ENCODE data around the gene RGS10.

RGS10 gene

GRCh38 chr10:119481781-119482426, 60.6 kb downstream of the RGS10 start:
- Histone ChIP-seq H3K36me3 (ENCODE audit: insufficient read depth, low read length) (no peaks in the 10 kb centered on the region), H3K27ac (ENCODE audit: low read length) (no peak overlapping the region; the same call in 1 of the 2 replicates), H3K9me3 (ENCODE audit: insufficient read depth, low read length, severe bottlenecking) (no peaks in the 10 kb centered on the region), H4K20me1 (ENCODE audit: insufficient read depth, low read length) (no peaks in the 10 kb centered on the region), H3K9ac (ENCODE audit: low read depth, low read length) (no peak overlapping the region), H2AFZ (ENCODE audit: low read depth, low read length) (no peak overlapping the region), H3K4me2 (ENCODE audit: insufficient read depth, low read length) (no peak overlapping the region), H3K27me3 (ENCODE audit: insufficient read depth, low read length, poor library complexity) (no peaks in the 10 kb centered on the region), H3K4me1 (ENCODE audit: insufficient read depth, low read length) (peaks cover 35% of the 10 kb centered on the region), H3K79me2 (ENCODE audit: insufficient read depth, low read length) (no peaks in the 10 kb centered on the region), H3K4me3 (ENCODE audit: low read depth in 1 of 2, low read length in 2 of 2) (no peak overlapping the region)
- TF ChIP-seq CTCF (IDR thresholded peaks at IDR 0.05; ENCODE audit: borderline replicate concordance, extremely low read depth, low read length, poor library complexity, severe bottlenecking), result no peak
- TF ChIP-seq EZH2 (IDR thresholded peaks at IDR 0.05; ENCODE audit: borderline replicate concordance, low read depth, low read length, severe bottlenecking), result no peak
- DNase-seq (no peak), ATAC-seq (ENCODE audit: insufficient read depth, low read depth) (no peak)

GRCh38 chr10:119480667-119481066, 61.9 kb downstream of the RGS10 start:
- ATAC-seq (ENCODE audit: insufficient read depth, low read depth) (no peak), DNase-seq (no peak)
- Histone ChIP-seq H3K4me3 (ENCODE audit: low read depth in 1 of 2, low read length in 2 of 2) (no peak overlapping the region), H3K79me2 (ENCODE audit: insufficient read depth, low read length) (no peaks in the 10 kb centered on the region), H4K20me1 (ENCODE audit: insufficient read depth, low read length) (no peaks in the 10 kb centered on the region), H2AFZ (ENCODE audit: low read depth, low read length) (no peak overlapping the region), H3K27ac (ENCODE audit: low read length) (peak overlapping the region; percentile 40; the same call in 1 of the 2 replicates), H3K9me3 (ENCODE audit: insufficient read depth, low read length, severe bottlenecking) (no peaks in the 10 kb centered on the region), H3K4me1 (ENCODE audit: insufficient read depth, low read length) (peaks cover 37% of the 10 kb centered on the region), H3K4me2 (ENCODE audit: insufficient read depth, low read length) (no peak overlapping the region), H3K27me3 (ENCODE audit: insufficient read depth, low read length, poor library complexity) (no peaks in the 10 kb centered on the region), H3K9ac (ENCODE audit: low read depth, low read length) (no peak overlapping the region), H3K36me3 (ENCODE audit: insufficient read depth, low read length) (no peaks in the 10 kb centered on the region)
- no peak for TF ChIP-seq CTCF (IDR thresholded peaks at IDR 0.05; ENCODE audit: borderline replicate concordance, extremely low read depth, low read length, poor library complexity, severe bottlenecking)

GRCh38 chr10:119479532-119479931, 63.0 kb downstream of the RGS10 start:
- peaks cover 37% of the 10 kb centered on the region for H3K4me1 ChIP-seq (ENCODE audit: insufficient read depth, low read length)
- peak overlapping the region; percentile 91 for H3K27ac ChIP-seq (ENCODE audit: low read length)
- H3K79me2 ChIP-seq (ENCODE audit: insufficient read depth, low read length), result no peaks in the 10 kb centered on the region
- H2AFZ ChIP-seq (ENCODE audit: low read depth, low read length), result peak overlapping the region; percentile 66
- H3K36me3 ChIP-seq (ENCODE audit: insufficient read depth, low read length), result no peaks in the 10 kb centered on the region
- ATAC-seq (ENCODE audit: insufficient read depth, low read depth), result 0 out of 3 replicates have a peak, but pooled peaks have one; percentile 1
- H3K27me3 ChIP-seq (ENCODE audit: insufficient read depth, low read length, poor library complexity), result no peaks in the 10 kb centered on the region
- DNase-seq, result peak; percentile 27
- H4K20me1 ChIP-seq (ENCODE audit: insufficient read depth, low read length), result no peaks in the 10 kb centered on the region
- H3K4me2 ChIP-seq (ENCODE audit: insufficient read depth, low read length), result peak overlapping the region; percentile 59
- H3K4me3 ChIP-seq (ENCODE audit: low read depth in 1 of 2, low read length in 2 of 2), result peak overlapping the region in 1 of 2 experiments; percentile 48; a peak in 2 of 4 replicates
- H3K9me3 ChIP-seq (ENCODE audit: insufficient read depth, low read length, severe bottlenecking), result no peaks in the 10 kb centered on the region
- peak overlapping the region; percentile 47 for H3K9ac ChIP-seq (ENCODE audit: low read depth, low read length)
- TF ChIP-seq EZH2 (IDR thresholded peaks at IDR 0.05; ENCODE audit: borderline replicate concordance, low read depth, low read length, severe bottlenecking) (no peak), CTCF (IDR thresholded peaks at IDR 0.05; ENCODE audit: borderline replicate concordance, extremely low read depth, low read length, poor library complexity, severe bottlenecking) (no peak)

Data from DND-41 (cell line).